Raji (cell line): ENCODE measurements around the gene FOXP1.

ENCODE experiments used
- POLR2A ChIP-seq: IDR thresholded peaks from 2 replicates; pipeline ENCODE4 v1.6.1; 2011; ENCODE audit warnings: low read depth, low read length, control low read depth; ENCODE audit not compliant: insufficient read depth

The FOXP1 gene

DNA sequence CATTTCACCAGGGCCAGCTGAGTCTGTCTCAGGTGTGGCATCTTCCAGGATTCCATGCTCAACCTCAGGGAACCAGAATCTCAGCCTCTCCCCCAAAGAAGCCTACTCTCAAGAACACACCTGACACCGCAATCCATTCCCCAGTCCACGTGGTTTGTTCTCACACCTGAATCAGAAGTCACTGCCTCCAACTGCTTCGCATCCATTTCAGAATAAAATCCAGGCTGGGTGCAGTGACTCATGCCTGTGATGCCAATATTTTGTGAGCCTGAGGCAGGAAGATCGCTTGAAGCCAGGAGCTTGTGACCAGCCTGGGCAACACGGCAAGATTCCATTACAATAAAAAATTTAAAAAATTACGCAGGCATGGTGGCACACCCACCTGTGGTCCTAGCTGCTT lies 212.2 kb downstream of the FOXP1 start:
- TF ChIP-seq POLR2A: no peak

DNA sequence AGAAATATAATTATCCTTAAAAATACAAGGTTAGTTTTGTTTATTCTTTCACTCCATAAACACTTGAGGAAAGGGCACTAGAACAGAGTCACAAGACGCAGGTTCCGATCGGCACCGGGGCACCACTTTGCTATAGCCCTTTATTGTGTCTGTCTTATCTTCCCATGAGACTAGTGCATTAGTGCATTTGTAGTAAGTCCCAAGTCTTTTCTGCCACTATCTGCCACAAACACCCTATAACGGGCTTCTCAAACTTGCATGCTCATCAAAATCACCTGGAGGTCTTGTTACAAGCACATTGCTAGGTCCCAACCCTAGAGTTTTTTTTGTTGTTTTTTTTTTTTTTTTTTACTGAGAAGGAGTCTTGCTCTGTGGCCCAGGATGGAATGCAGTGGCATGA lies 213.1 kb downstream of the FOXP1 start:
- no peak for TF ChIP-seq POLR2A

DNA sequence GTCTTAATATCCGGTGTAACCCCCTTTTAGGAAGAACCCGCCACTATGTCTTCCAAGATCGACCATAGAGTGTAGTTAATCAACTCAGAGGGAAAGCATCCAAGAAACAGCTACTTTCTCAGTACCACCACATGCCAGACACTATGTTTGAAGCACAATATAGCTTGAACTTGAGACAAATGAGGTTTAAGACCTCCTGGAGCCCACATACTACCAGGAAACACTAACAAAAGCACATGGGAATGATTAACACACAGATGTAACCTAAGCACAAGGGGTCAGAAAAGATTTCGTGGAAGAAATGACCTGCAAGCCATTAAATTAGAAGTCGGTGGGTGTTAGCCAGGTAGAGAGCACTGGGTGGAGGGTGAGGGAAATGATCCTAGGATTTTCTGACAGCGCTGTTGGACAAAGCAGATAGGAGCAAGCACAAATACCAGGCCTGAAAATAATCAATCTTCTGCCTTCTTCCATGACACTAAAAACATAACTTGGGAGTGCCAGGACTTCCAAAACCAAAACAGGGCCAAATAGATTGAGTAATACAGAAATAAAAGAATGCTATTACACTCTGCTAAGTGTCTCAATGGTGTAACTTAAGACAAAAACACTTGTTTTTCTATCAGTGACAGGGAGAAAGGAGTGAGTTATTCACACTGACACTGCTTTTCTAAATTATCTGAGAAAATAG lies 213.7 kb downstream of the FOXP1 start:
- TF ChIP-seq POLR2A: no peak

DNA sequence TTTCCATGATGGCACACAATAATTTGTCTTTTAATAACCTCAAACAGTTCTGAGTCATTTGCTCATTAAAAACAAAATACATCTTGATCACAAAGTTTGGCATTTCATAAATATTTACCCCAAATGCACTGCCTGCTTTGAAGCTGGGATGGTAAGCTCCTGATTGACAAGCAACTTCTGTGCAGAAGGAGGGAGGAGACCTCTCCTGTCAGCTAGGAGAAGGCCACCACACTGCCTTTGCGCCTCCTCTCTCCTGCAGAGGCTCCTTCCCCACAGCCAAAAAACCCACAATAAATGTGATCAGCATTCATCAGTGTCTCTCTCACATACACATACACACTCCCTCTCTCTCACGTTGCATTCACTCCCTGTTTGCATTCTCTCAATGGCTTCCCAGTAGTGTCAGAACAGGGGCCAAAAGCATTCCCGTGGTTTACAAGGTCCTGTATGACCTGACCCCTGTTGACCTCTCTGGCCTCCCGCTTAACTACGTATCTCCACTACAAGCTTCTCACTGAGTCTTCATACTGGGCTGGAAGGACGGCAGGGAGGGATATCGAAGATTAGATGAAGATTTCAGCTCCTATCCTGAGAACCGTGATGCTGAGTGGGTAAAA lies 216.4 kb downstream of the FOXP1 start:
- no peak for TF ChIP-seq POLR2A

DNA sequence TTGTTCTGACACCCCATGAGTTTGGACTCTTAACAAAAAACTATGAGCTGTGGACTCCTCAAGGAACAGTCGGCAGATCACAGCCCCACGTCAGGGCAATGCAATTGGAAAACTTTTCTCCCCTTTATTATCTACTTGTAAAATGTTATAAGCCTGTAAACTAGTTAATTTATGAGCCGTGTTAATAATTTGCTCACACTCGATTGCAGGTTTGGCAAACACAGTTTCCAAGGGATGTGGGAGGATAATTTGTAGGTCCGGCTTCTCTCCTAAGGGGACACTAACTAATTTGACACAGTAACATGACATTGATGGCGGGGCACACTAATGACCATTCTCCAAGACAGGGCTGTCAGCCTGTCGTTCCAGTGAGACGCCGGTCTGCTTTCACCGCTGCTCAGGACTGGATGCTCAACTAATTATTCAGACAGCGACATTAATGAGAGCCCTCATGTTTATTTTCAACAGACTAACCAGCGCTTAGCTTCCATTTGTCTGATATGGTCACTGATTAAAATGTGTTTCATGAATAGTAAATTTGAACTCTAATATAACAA lies 222.1 kb downstream of the FOXP1 start:
- no peak for TF ChIP-seq POLR2A

DNA sequence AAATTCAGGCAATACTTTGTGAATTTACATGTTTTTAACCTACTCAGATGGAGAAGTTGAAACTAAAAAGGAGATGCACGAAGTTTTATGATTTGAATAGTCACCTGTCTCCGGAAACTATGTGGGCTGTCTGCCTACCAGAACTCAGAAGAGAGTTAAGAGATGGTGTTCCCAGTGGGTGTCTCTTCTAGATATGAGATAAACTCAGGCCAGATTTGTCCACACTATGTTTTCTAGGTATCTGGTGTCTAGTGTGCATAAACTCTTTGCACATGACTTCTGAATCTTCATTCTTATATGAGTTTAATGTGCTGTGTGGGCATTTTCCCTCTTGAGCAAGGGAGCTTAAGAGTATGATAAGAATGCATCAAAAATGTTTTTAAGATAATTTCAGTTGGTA lies 222.8 kb downstream of the FOXP1 start:
- no peak for TF ChIP-seq POLR2A

DNA sequence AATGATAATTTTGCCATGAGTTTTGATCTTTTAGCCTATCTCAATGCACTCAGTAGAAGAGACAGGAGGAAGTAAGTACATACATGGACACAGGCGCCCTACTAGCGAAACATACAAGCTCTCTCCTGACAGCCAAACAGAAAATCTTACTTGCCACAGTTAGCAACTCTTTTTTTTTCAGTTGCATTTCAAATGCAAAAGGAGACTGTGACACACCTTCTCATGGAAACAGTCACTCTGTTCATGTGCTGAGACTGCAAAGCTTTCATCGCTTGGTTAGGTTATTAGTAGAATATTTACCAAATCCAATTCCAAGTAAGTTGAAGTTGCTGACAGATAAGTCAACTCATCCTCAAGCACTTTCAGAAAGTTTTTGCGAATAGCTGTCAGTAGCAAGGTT lies 223.3 kb downstream of the FOXP1 start:
- TF ChIP-seq POLR2A: no peak

DNA sequence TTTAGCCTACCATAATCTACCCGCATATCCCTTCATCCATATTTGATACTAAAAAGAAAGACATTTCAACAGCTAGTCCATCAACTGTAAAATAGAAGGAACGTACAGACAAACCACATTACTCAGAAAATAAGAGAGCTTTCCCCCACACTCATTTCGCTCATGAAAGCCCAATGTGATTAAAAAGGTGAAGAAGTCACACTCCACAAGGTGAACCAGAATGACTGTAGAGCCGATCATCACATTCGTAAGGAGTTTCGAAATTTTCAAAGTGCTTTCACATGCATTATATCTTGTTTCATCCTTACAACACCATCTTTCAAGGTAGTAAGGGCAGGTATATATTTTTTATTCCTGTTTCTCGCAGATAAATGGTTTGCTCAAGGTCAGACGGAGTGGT lies 225.3 kb downstream of the FOXP1 start:
- TF ChIP-seq POLR2A: no peak

DNA sequence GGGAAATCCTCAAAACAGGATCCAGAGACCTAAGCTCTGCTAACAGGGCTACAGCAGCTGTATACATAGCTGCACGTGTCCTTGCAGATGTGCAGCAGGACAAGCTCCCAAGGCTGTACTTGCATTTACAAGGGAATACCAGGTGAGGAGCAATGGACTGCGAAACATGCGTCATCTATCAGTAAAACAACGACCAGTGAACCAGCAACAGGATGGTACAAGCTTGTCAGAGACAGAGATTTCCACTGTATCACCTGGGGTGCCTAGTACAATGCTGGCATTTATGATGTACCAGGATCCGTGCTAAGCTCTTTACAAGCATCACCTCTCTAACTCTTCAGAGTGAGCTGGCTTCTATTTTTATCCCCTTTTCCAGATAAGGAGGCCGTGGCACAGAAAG lies 227.3 kb downstream of the FOXP1 start:
- no peak for TF ChIP-seq POLR2A

DNA sequence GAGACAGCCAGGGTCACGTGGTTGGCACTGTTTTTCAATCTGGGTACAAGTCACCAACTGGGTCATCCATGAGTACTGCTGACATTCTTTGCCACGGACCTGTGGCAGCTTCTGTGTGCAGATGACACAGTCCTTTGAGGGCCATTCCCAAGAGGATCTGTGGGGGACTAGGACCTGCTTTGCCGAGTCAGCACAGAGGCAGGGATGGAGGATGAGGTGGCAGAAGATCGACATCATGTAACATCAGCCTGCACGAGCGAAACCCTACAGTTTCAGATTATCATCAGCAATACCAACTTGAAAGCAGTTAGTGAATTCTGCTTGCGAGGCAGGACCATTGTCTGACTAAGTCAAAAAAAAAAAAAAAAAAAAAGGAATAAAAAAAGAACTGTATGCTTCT lies 227.7 kb downstream of the FOXP1 start:
- TF ChIP-seq POLR2A: no peak

DNA sequence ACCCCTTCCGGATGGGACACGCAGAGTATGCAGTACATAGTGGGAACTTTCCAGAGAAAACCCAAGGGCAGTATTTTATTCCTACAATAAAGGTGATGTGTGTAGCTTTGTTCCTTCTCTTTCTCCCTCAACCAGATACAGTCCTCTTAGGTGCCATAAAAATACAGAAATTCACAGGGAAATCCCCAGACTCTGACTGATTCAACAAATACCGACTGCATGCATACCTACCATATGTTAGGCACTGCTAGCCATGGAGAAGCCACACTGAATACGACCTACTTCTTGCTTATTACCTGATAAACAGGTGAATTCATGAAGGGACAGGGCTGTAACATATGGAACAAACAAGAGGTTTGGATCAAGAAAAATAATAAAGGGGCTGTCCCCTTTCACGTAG lies 228.5 kb downstream of the FOXP1 start:
- no peak for TF ChIP-seq POLR2A

DNA sequence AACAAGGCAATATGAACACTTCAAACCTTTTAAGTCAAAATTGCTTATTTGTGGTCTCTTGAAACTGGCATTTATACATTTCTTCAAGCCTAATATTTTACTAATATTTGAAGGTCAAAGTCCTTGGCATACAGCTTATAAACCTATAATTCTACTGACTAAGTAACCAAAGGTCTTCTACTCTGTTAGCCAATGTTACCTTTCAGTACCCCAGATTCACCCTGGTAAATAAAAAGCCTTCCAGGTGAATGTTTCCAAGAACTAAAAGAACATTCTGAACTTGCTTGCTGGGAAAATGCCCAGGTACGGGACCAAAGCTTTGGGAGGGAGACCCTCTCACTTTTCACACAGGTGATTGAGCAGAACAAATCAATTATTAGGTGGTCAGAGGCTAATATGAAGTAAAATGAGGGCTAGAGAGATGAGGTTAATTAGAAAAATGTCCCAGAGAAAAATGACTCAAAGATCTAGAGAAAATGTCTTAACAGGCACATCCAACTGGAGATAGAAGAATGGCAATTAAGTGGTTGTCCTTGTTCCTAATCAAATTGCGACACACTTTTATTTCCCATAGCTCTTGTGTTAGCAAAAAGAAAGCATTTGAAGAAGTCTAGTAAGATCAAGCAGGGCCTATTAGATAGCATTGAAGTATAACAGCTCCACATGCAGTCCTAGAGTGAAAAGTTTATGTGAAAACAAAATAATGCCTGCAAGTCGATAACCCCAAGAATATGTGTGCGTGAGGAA lies 232.0 kb downstream of the FOXP1 start:
- no peak for TF ChIP-seq POLR2A

DNA sequence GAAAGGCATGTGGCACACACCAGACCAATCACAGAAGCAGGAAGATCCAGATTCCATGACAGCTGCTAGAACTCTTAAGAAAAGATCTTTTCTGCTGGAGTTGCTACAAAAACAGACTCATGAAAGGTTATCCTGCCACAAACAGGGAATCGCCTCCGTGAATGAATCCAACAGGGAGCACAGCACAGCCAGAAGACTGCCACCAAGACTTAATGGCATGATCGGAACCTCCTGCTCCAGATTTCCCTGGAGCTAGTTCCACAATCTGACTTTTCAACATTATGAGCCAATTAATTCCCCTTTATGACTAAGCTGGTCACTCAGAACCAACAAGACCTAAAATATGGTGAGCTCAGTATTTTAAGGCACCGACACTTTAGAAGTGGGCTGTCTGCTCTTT lies 232.5 kb downstream of the FOXP1 start:
- no peak for TF ChIP-seq POLR2A

DNA sequence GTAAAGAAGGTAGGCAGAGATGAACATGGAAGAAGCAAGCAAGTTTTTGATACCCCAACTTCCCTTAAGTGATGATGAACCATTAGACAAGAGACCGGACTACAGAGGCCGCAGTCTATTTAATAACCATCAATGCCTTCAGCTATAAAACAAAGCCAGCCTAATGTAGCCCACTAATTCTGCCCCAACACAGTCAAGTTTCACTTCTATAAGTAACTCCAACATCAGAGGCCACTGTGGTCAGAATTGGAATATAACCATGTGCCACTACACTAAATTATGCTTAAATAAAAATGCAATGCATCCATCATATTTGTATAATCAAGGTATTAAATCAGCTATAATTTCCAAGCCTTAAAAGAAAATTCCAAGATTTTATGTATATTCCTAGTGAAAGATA lies 234.7 kb downstream of the FOXP1 start:
- TF ChIP-seq POLR2A: no peak

DNA sequence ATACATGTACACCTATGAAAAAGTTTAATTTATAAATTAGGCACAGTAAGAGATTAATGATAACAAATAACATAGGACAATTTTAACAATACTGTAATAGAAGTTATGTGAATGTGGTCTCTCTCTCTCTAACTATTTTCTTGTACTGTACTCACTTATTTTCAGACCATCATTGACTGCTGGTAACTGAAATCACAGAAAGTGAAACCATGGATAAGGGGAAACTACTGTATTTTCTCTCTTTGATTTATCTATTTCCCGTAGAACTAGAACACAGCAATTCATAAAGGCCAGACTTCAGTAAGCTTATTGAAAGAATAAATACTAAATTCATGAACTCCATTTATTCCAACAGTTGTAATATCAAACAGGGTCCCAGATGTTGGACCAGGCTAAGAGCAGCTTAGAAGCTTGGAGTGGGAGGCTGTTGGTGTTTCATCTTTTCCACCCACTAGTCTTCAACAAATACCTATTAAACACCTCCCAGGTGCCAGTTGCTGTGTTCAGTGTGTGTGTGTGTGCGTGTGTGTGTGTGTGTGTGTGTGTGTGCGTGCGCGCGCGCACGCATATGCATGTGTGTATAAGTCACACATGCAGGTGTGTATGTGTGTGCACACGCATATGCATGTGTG lies 235.4 kb downstream of the FOXP1 start:
- no peak for TF ChIP-seq POLR2A
